Measurements from ENCODE around the gene RIOK2. TPM values are rescaled to one million over a fixed set of nuclear protein-coding genes. Genes with fewer than 3 reads are reported as not detected.
"Not testable (repeated sequence)": the region's sequence is repeated elsewhere in the genome, so short reads cannot be mapped to it uniquely, and the experiment has no call there.

The RIOK2 gene
- 34.8 TPM for total RNA-seq

DNA sequence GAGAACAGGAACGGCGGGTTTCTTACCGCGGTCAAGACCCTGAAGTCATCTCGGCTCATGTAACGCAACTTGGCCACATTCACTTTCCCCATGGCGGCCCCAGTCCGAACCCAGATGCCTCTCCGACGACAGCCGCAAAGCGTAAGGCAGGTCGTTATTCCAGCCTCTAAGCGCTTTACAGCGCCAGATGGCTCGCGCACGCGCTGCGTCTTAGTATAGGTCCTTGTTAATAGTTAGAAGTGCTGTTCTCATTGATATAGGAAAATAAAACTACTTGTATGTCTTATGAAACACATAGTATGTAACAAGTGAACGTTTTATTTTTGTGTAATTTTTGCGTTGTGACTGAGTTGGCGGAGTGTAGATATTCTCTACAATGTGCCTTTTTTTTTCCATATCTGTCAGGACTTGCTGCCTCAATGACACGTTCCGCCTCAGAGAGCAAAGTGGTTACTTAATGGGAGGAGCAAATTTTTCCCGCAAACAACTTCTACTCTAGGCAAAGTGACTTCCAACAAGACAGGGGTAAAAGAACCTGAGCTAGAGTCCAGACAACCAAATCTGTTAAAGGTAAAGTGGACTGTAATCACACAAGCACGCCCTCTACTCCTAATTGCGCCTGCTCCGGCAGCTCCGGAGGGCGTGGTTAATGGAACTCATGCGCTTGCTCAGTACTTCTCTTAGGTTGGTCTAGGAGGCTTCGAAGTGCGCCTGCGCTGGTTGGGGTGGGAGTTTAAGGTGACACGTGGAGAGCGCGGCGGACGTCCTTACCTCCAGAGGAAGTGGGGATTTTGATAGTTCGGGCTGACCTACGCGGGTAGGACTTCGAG is at the start of gene RIOK2:
RIOK2 (minus strand) TSS at position 148 of the 830 bp plus-strand sequence; CDS start at position 92, 56 bp downstream.
- peak; percentile 100 for DNase-seq

DNA sequence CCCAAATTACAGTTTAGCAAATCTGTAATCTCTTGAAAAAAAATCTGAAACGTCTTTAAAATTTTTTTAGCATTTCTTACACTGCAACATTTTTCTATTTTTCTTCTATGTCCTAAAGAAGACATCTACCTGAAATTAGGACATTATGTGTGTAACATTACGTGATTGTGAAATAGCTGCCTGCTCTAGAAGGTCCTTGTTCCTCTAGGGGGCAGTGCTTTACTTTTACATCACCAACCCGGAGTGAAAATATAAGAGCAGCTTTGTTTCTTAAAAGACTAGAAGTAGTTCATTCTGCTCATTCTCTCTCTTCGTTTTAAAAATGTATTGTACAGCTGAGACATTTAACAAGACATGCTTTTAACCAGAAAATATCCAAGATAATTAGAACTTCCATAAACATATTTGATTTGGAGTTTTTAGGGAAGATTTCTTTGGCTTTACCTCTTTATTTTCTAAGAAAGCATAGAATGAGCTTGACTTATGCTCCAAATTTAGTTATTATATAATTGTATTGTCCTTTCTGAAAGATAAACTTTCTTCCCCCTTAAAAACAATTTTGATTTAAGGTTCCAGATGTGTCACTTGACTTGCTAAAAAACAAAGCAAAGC is 48.1 kb upstream of the RIOK2 start:
- peak; percentile 68 for DNase-seq

DNA sequence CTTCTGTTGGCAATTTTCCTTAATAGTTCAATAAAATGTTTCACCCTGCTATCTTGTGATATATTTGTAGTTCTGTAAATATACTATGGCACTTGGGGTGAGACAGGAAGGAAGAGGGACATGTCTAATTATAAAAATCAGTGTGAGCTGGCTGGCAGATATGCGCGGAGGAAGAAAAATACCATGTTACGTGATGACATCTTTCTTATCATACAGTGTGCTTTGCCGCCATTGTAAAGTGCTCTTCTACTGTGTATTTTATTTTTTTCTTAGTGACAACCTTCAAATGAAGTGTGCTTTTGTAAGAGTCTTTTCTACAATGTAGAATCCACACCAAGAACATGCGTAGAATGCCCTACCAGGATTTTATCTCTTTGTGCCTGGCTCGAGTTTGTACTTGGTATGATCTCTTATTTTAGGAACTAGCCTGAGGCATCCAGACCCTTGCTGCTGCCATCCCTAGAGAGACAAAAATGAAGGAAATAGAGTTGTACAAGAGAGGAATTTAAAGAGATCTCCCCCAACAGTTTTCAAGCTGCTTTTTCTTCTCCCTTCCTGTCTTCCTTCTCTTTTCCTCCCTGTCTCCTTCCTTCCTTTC is 46.7 kb upstream of the RIOK2 start:
- DNase-seq, result no peak

DNA sequence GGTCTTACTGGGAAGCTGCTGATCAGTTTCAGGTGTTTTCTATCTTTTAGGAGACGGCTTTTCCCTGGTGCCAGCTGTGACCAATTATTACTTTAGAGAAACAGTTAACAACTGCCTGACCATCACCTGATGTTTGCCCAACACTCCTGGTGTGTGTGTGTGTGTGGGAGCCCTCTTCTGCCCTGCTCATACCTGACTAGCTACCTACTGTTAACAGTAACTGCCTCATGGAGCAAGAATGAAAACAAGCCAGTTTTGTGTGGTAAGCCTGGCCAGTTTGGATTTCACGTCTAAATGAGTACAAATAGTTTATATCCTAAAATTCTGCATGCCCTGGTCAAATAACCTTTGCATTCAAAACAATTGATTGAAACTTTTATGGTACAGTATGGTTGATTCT is 46.1 kb upstream of the RIOK2 start:
- DNase-seq, result no peak

DNA sequence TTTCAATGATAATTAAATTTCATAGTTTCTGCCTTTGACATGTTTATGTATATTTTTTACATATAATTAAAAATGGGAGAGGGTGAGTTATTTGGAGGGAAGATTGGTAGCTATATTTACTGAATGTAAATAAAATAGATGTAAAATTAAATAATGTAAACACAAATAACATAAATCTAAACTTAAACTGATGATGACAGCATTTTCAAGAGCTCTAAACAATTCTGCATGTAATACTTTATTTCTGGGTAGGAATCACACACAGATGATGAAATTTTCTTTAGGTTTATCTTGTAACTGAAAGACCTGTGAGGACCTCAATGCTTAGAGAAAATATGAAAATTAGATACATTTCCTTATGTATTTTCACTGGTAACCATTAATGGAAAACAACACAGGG is 42.2 kb upstream of the RIOK2 start:
- DNase-seq, result no peak

DNA sequence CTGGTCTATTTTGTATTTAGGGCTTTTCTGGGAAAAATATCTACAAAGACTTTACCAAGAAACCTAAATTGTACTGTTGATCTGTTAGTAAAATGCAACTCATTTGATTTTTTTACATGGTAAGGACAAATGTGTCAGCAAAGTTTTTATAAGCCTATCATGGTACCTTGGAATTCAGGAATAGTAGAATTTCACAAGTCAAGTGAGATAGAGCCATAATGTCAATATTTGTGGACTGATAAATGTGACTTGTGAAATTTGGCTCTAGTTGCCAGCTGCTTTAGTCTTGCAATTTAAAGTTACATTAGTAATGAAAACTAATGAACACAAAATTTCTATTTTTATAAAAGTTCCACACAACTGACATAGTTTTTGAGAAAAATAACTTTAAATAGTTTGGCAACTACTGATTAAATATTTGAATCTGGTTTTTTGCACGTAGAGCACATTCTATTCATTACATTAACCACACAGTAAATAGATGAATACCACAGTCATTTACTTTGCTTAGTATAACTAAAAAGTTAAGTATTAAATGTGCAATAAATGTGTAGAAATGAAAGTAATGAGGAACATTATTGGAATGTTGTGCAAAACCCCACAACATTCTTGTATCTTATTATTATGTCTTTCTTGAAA is 41.2 kb upstream of the RIOK2 start:
- no peak for DNase-seq

DNA sequence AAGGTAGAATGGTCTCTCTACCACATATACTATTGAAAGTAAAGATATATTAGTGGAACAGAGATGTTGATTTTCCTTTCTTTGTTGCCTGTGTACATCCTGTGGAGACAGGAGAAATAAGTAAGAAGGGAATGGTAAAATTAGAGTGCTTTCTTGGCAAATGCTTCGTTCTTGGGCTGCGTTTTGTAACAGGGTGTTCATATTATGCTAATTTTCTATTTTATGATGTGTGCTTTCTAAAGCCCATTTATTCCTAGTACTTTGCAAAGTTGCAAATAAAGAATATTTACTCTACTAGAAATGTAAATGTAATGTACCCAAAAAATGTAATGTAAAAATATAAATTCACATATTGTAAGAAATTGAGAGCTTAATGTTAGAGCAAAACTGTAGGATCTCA is 40.5 kb upstream of the RIOK2 start:
- DNase-seq, result no peak

DNA sequence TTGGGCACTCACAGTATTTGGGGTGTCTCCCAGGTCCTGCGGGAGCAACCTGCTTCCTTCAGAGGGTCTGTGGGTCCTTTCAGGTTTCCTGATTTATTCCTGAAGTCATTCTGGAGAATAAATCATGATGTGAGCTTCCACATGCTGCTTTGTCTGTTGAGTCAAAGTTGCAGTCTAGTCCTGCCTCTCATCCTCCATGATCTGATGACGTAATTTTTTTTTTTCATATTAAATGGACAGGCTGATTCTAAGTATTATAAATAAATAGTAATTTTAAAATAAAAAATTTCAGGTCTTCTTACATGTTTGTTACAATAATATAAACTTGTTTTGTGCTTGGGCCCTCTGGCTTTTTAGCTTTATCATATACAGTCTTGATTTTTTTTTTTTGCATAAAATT is 26.3 kb upstream of the RIOK2 start:
- DNase-seq, result no peak

DNA sequence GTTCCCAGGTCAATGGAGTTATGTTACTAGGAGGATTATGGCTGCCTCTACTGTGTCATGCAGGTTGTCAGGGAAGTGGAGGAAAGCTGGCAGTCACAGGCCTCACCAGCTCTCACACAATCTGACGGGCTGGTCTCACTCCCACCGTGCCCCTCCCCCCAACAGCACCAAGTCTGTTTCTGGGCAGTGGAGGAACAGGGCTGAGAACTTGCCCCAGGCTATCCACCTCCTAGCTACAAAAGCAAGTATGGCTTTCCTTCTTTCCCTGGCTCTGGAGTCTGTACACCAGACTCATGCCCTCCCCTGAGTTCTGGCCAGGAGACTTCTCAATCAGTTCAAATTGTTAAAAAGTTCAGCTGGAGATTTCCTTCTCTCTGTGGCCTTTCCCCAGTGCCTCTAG is 25.7 kb upstream of the RIOK2 start:
- no peak for DNase-seq

DNA sequence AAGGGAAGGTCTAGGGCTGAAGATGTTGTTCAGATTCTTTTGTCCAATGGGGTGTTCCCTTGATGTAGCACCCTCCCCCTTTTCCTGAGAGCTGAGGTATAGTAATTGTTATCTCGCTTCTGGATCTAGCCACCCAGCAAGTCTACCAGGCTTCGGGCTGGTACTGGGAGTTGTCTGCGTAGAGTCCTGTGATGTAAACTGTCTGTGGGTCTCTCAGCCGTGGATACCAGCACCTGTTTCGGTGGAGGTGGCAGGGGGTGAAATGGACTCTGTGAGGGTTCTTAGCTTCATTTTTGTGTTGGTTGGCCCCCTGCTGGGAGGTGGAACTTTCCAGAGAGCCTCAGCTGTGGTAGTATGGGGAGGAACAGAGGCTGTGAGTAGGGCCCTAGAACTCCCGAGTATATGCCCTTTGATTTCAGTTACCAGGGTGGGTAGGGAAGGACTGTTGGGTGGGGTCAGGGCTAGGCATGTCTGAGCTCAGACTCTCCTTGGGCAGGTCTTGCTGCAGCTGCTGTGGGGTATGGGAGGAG is 25.2 kb upstream of the RIOK2 start:
- no peak for DNase-seq

DNA sequence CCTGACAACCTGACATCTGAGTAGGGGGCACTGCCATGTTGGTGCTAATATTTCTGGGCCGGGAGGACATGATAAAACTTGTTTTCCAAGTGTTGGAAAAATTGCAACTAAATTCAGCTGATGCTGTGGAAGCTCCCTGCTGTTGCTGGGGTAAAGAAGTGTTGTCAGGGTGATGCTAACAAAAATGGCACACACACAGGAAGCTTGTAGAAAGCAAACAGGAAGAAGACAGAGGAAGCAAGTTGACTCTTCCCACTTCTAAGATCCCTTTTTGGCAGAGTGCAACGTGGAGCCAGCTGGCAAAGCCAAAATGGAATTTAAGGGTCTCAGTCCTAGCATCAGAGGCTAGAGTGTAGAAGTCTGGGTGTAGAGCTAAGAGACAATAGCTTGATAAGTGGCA is 11.3 kb upstream of the RIOK2 start:
- no peak for DNase-seq

DNA sequence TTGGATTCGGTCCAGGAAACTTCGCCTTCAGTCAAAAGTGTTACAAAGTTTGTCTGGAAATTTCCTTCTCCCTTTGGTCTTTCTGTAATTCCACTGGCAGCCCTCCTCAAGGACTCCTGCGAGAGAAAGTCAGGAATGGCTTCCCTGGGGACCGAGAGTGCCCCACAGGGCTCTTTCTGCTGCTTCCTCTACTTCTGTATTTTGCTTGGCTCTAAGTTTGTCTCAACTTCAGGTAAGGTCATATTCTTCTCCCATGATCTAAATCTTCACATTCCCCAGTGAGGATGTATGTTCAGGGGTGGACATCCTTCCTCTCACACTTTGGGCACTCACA is 10.3 kb upstream of the RIOK2 start:
- DNase-seq, result no peak

DNA sequence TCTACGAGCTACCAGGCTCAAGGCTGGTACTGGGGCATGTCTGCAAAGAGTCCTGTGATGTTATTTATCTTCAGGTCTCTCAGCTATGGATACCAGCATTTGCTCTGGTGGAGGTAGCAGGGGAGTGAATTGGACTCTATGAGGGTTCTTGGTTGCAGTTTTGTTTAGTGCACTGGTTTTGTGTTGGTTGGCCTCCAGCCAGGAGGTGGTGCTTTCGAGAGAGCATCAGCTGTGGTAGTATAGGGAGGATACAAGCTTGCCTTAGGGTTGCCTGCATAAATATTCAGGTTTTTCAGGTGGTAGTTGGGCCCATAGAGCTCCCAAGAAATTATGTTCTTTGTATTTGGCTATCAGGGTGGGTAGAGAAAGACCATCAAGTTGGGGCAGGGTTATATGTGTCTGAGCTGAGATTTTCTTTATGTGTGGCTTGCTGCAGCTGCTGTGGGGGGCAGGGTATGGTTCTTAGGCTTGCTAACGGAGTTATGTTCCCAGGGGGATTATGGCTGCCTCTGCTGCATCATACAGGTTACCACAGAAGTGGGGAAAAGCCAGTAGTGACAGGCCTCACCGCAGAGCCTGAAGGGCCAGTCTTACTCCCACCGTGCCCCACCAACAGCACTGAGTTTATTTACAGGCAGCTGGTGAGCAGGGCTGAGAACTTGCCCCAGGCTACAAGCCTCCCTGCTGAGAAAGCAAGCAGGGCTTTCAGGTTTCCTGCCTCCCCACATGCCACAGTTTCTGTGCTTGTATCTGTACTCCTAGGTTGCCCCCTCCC is 9.7 kb upstream of the RIOK2 start:
- DNase-seq, result no peak

DNA sequence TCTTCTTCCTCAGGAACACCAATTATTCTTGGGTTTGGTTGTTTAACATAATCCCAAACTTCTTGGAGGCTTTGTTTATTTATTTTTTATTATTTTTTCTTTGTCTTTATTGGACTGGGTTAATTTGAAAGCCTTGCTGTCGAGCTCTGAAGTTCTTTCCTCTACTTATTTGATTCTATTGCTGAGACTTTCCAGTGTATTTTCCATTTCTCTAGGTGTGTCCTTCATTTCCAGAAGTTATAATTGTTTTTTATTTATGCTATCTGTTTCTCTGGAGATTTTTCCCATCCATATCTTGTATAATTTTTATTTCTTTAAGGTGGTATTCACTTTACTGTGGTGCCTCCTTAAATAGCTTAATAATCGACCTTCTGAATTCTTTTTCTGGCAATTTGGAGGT is 8.8 kb upstream of the RIOK2 start:
- no peak for DNase-seq

DNA sequence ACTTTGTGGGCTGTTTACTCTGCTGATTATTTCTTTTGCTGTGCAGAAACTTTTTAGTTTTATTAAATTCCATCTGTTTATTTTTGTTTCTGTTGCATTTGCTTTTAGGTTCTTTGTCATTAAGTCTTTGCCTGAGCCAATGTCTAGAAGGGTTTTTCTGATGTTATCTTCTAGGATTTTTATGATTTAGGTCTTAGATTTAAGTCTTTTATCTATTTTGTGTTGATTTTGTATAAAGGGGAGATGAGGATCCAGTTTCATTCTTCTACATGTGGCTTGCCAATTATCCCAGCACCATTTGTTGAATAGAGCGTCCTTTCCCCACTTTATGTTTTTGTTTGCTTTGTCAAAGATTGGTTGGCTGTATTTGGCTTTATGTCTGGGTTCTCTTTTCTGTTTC is 6.5 kb upstream of the RIOK2 start:
- not testable (repeated sequence) for DNase-seq

DNA sequence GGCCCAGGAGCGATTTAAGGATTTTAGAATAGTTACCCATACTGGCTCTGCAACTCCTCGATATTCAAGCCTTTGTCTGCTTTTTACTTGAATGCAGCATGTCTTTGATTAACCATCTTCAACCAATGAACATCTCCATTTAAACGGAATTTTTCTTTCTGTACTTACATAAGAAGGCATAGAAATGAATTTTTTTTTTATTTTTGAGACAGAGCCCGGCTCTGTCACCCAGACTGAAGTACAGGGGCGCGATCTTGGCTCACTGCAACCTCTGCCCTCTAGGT is 825 bp upstream of the RIOK2 start:
- no peak for DNase-seq

DNA sequence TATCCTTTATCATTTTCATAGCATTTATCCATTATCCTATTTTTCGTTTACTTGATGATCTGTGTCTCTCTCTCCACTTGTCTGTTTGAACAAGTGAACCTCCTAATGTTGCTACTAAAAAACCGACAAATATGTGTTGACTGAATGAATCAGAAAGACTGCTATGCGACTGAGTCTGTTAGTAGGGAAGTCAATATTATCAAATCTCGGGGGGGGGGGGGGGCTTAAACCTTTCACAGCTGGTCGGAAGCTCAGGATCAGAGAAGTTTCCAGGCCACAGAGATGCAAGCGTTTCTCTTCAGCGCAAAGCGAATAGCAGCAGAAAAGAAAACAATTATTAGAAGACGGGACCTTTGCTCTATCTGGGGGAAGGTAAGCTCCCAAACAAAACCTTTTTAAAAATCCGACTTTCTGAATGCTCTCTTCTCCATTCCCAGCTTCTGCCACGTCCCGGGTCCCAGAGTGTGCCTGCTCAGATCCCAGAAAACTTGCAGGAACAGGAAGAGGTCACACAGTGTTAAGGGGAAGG is 412 bp downstream of the RIOK2 start:
- DNase-seq, result no peak

DNA sequence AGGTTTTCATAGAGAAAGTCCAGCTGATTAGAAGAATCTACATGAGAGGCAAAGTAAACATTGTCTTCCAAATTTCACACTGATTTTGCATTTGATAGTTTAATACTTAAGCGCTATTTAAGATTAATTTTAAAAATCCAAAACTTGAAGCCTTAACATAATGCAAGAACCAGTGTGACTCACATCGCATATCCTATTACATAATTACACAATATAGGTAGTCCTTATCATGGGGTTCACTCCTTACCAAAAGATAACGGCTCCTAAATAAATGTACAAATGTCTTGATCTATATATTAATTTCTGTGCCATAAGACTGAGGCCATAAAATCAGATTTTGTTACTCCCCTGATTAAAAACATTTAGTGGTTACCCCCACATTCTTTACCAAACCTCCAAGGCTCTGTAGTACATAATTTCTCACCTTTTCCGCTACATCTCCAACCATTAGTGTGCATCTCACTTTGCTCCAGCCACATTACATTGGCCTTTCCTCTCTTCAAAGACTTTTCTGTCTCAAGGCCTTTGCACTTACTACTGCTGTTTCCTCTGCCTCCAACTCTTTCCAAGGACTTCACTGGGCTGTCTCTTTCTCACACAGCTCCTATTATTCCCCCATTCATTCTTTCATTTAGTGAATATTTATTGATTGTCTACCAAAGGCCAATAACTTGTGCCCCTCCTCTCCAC is 1.0 kb downstream of the RIOK2 start:
- DNase-seq, result no peak

DNA sequence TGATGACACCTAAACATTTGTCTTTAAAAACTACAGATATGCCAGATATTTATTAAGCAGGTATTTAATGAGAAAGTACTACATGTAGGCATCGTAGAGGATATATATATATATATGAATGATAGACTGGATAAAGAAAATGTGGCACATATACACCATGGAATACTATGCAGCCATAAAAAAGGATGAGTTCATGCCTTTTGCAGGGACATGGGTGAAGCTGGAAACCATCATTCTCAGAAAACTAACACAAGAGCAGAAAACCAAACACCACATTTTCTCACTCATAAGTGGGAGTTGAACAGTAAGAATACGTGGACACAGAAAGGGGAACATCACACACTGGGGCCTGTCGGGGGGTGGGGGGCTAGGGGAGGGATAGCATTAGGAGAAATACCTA is 3.6 kb downstream of the RIOK2 start:
- DNase-seq, result not testable (repeated sequence)

DNA sequence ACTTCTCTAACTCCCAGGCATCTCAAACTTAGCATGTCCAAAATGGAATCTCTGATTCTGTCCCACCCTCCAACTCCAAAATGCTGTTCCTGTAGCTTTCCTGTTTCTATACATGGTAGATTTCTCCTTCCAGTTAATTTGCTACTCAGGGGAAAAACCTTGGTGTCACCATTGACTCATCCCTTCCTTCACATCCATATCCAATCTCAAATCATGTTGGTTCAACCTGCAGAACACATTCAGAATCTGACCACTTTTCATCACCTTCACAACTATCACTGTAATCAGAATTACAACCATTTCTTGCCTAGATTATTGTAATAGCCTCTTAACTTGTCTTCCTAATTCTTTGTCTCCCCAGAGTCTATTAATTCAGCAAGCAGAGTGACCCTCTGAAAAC is 10.8 kb downstream of the RIOK2 start:
- no peak for DNase-seq

DNA sequence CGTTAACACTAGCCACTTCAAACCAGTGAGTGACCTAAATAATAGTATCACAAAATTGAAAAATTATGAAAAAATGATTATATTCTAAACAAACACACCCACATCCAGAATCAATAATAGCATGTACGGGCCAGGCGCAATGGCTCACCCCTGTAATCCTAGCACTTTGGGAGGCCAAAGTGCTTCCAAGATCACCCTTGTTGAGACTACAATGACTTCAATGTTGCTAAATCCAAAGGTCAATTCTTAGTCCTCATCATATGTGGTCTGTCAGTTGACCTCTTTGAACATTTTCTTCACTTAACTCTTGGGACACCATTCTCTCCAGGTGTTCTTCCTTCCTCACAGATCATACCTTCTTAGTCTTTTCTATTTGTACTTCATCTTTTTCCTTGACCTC is 11.3 kb downstream of the RIOK2 start:
- no peak for DNase-seq

DNA sequence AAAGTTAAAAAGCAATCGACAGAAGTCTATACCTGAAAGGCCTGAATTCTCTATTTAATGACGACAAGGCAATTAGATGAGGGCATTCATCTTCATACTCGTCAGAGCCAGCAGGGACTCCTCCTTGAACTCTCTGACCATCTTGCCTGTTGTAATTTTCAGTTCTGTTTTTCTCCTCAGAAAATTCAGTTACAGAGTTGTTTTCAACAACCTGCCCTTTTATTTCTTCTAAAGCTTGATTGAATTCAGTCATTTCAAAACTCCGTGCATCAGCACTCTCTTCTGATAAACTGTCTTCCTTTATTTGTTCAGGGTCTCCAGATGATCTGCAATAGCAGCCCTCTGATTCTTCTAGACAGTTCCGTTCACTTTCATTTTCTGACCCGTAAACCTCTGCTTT is 15.6 kb downstream of the RIOK2 start:
- DNase-seq, result no peak
